HepG2 (cell line): ENCODE results near the gene TRIM5. TPM values are rescaled to one million over a fixed set of nuclear protein-coding genes. Genes with fewer than 3 reads are reported as not detected.

ENCODE experiments used
- HMGXB4 ChIP-seq, 2 experiments: sonication (generic) in 1 of 2; formaldehyde crosslinking in 1 of 2; IDR thresholded peaks; 2 replicates each; pipeline versions ENCODE4 v1.4.0 to v1.6.1; 2018 to 2020; ENCODE audit warnings: missing genetic modification reagents in 2 of 2, borderline replicate concordance in 1 of 2, low read depth in 1 of 2, mild to moderate bottlenecking in 1 of 2, missing biosample characterization in 1 of 2
- HNRNPUL1 ChIP-seq: fragments of 200-400 bp; formaldehyde crosslinking; IDR thresholded peaks from 2 replicates; pipeline ENCODE4 v1.6.1; 2017; ENCODE audit warnings: low read depth, mild to moderate bottlenecking, low read length, moderate library complexity
- STAG1 ChIP-seq: sonication (generic); formaldehyde crosslinking; IDR thresholded peaks from 2 replicates; pipeline ENCODE4 v1.4.0; 2020; ENCODE audit warnings: missing genetic modification reagents
- USF2 ChIP-seq, 2 experiments: sonication (generic) in 1 of 2; formaldehyde crosslinking in 1 of 2; IDR thresholded peaks; 2 replicates each; pipeline versions ENCODE4 v1.5.1 to v1.6.1; 2011 to 2020; ENCODE audit warnings: borderline replicate concordance in 1 of 2, low read depth in 1 of 2, low read length in 1 of 2, mild to moderate bottlenecking in 1 of 2, missing genetic modification reagents in 1 of 2, moderate library complexity in 1 of 2
- ZBTB37 ChIP-seq: sonication (generic); formaldehyde crosslinking; IDR thresholded peaks from 2 replicates; pipeline ENCODE4 v1.4.0; 2020; ENCODE audit warnings: mild to moderate bottlenecking, missing genetic modification reagents
- ZBTB43 ChIP-seq: sonication (generic); formaldehyde crosslinking; conservative IDR thresholded peaks from 2 replicates; pipeline ENCODE4 v1.4.0; 2020; ENCODE audit warnings: missing genetic modification reagents
- ZGPAT ChIP-seq: IDR thresholded peaks from 2 replicates; pipeline ENCODE4 v1.6.1; 2016; ENCODE audit warnings: mild to moderate bottlenecking
- ZMAT3 ChIP-seq: sonication (generic); formaldehyde crosslinking; conservative IDR thresholded peaks from 2 replicates; pipeline ENCODE4 v1.7.0; 2021; ENCODE audit warnings: missing genetic modification reagents
- ZNF12 ChIP-seq: sonication (generic); formaldehyde crosslinking; IDR thresholded peaks from 2 replicates; pipeline ENCODE4 v1.5.0; 2020; ENCODE audit warnings: missing genetic modification reagents
- ZNF574 ChIP-seq: sonication (generic); formaldehyde crosslinking; IDR thresholded peaks from 2 replicates; pipeline ENCODE4 v1.4.0; 2020; ENCODE audit warnings: missing genetic modification reagents
- ZNF691 ChIP-seq: sonication (generic); formaldehyde crosslinking; IDR thresholded peaks from 2 replicates; pipeline ENCODE4 v1.4.0; 2020; ENCODE audit warnings: missing genetic modification reagents, low read depth, mild to moderate bottlenecking, borderline replicate concordance
- polyA plus RNA-seq, 8 experiments: library from polyadenylated mRNA; depleted of rRNA in 3 of 8; stranded (reverse) in 7 of 8; unstranded in 1 of 8; fragments of >200 nt; fragmentation: Illumina TruSeq in 4 of 8; extraction: Trizol in 4 of 8; gene quantifications; 2 replicates each; pipeline versions ENCODE4 v1.2.1 to v1.2.3, GENCODE V29; 2011 to 2016; ENCODE audit warnings: low read depth in 4 of 8, missing spikeins in 1 of 8, mixed read lengths in 1 of 8; ENCODE audit not compliant: insufficient read depth in 1 of 8
- total RNA-seq, 5 experiments: library from RNA; depleted of rRNA; stranded (reverse); fragments of >200 nt; fragmentation: Illumina TruSeq; extraction: Trizol; gene quantifications; 2 replicates each; pipeline ENCODE4 v1.2.3, GENCODE V29; 2016; ENCODE audit warnings: low read depth in 1 of 5

The TRIM5 gene
- total and polyA plus RNA-seq, 2 of the 13 experiments (the other 11 are each of a cell fraction or from before 2014, with no cell fraction given) = 7.8 to 13.1 TPM

- no peak for TF ChIP-seq ZMAT3 (CRISPR knock-in tag)
- TF ChIP-seq ZGPAT (CRISPR knock-in tag) = peak; percentile 50; the same call in 1 of the 2 replicates
- TF ChIP-seq ZNF12 = no peak
- TF ChIP-seq ZNF691 (CRISPR knock-in tag) = no peak
- TF ChIP-seq USF2 (IDR thresholded peaks at IDR 0.05; ENCODE audit: low read depth, low read length) = no peak
- no peak for TF ChIP-seq USF2 (CRISPR knock-in tag; IDR thresholded peaks at IDR 0.05; ENCODE audit: borderline replicate concordance)
- TF ChIP-seq HNRNPUL1 = no peak
- TF ChIP-seq ZBTB37 (CRISPR knock-in tag) = no peak
- no peak for TF ChIP-seq ZBTB43 (CRISPR knock-in tag)
- TF ChIP-seq HMGXB4 (CRISPR knock-in tag; IDR thresholded peaks at IDR 0.05; ENCODE audit: borderline replicate concordance in 1 of 2, low read depth in 1 of 2) = peak; percentile 69 to 78
- peak; percentile 71 for TF ChIP-seq ZNF574 (CRISPR knock-in tag)
- TF ChIP-seq STAG1 = peak; percentile 26; the same call in 1 of the 2 replicates
Observed at GRCh38 chr11:5684646-5685362, at the start of gene TRIM5 (continued).
